IMR-90 (cell line): ENCODE measurements around the gene INPP5E. TPM values are rescaled to one million over a fixed set of nuclear protein-coding genes. Genes with fewer than 3 reads are reported as not detected.

Experiments
- ATAC-seq: fragments of 200-7000 bp; cut with Tn5 transposase; 2 replicates; pipeline ENCODE4 v1.9.1; 2020; ENCODE audit warnings: low read depth, mild to moderate bottlenecking, moderate library complexity
- BruUV-seq: library from RNA; stranded (reverse); fragments of 400-500 nt; replicated peaks from 2 replicates; lab custom pipeline; 2021; lab: Mats Ljungman, UMichigan
- CTCF ChIA-PET: fragments of 300-600 bp; formaldehyde crosslinking; extraction: SDS; loops from one replicate; lab custom pipeline; 2021; ENCODE audit warnings: antibody characterized with exemption; lab: Yijun Ruan, JAX
- POLR2A ChIA-PET: fragments of 300-600 bp; sonication (Branson Sonifier 250); formaldehyde crosslinking; loops from one replicate; lab custom pipeline; 2022; ENCODE audit warnings: antibody characterized with exemption; ENCODE audit not compliant: unreplicated experiment; lab: Charles Lee
- DNase-seq: peaks from one replicate; pipeline ENCODE4 v3.0.0; 2013
- H2AFZ ChIP-seq: replicated peaks from 2 replicates; pipeline ENCODE3; 2013; ENCODE audit warnings: low read length, mild to moderate bottlenecking; ENCODE audit not compliant: poor library complexity
- H2AK5ac ChIP-seq: 2 replicates; pipeline ENCODE4 v1.6.1; 2013; ENCODE audit warnings: low read depth, low read length, inconsistent platforms
- H2AK9ac ChIP-seq: replicated peaks from 2 replicates; pipeline ENCODE3; 2013; ENCODE audit warnings: mild to moderate bottlenecking, low read depth, low read length, moderate library complexity; ENCODE audit not compliant: poor library complexity
- H2BK120ac ChIP-seq: 2 replicates; pipeline ENCODE4 v1.6.1; 2013; ENCODE audit warnings: low read depth, low read length, inconsistent platforms
- H2BK15ac ChIP-seq: 3 replicates; pipeline ENCODE4 v1.6.1; 2013; ENCODE audit warnings: low read depth, low read length, inconsistent platforms
- H2BK20ac ChIP-seq: 2 replicates; pipeline ENCODE4 v1.6.1; 2013; ENCODE audit warnings: low read depth, mild to moderate bottlenecking, inconsistent platforms, low read length, moderate library complexity
- H2BK5ac ChIP-seq: 2 replicates; pipeline ENCODE4 v1.6.1; 2013; ENCODE audit warnings: mild to moderate bottlenecking, low read depth, low read length, inconsistent platforms; ENCODE audit not compliant: poor library complexity, severe bottlenecking
- H3K14ac ChIP-seq: replicated peaks from 2 replicates; pipeline ENCODE4 v1.6.1; 2013; ENCODE audit warnings: low read depth, low read length, inconsistent platforms
- H3K18ac ChIP-seq: 2 replicates; pipeline ENCODE4 v1.6.1; 2013; ENCODE audit warnings: low read depth, low read length, control low read depth
- H3K23ac ChIP-seq: 2 replicates; pipeline ENCODE4 v1.6.1; 2013; ENCODE audit warnings: low read depth, low read length, inconsistent platforms
- H3K27ac ChIP-seq: 2 replicates; pipeline ENCODE4 v1.5.1; 2013; ENCODE audit warnings: mild to moderate bottlenecking, control low read depth, low read length; ENCODE audit not compliant: insufficient read depth
- H3K27me3 ChIP-seq: 2 replicates; pipeline ENCODE4 v1.6.1; 2013; ENCODE audit warnings: low read length; ENCODE audit not compliant: control insufficient read depth, insufficient read depth
- H3K36me3 ChIP-seq: 2 replicates; pipeline ENCODE4 v1.6.1; 2013; ENCODE audit warnings: low read length, mixed read lengths; ENCODE audit not compliant: control insufficient read depth, insufficient read depth
- H3K4ac ChIP-seq: 2 replicates; pipeline ENCODE4 v1.6.1; 2013; ENCODE audit warnings: low read depth, low read length, inconsistent platforms
- H3K4me1 ChIP-seq: 2 replicates; pipeline ENCODE4 v1.6.1; 2013; ENCODE audit warnings: low read length, mixed read lengths; ENCODE audit not compliant: control insufficient read depth, insufficient read depth
- H3K4me2 ChIP-seq: 2 replicates; pipeline ENCODE4 v1.6.1; 2013; ENCODE audit warnings: low read depth, mild to moderate bottlenecking, control low read depth, low read length, moderate library complexity
- H3K4me3 ChIP-seq: 2 replicates; pipeline ENCODE4 v1.5.1; 2013; ENCODE audit warnings: low read depth, mild to moderate bottlenecking, control low read depth, low read length, moderate library complexity; ENCODE audit not compliant: insufficient read depth
- H3K56ac ChIP-seq: 2 replicates; pipeline ENCODE4 v1.6.1; 2013; ENCODE audit warnings: low read length, inconsistent platforms; ENCODE audit not compliant: insufficient read depth; ENCODE audit errors: extremely low read depth
- H3K79me1 ChIP-seq, 2 experiments: 2 replicates each; pipeline ENCODE4 v1.6.1; 2013; ENCODE audit warnings: low read length in 2 of 2, inconsistent platforms in 1 of 2, low read depth in 1 of 2
- H3K9ac ChIP-seq: 2 replicates; pipeline ENCODE4 v1.6.1; 2013; ENCODE audit warnings: low read depth, low read length, control low read depth
- H3K9me1 ChIP-seq: 2 replicates; pipeline ENCODE4 v1.6.1; 2013; ENCODE audit warnings: low read length, inconsistent platforms; ENCODE audit not compliant: insufficient read depth
- H3K9me3 ChIP-seq: 2 replicates; pipeline ENCODE4 v1.6.1; 2013; ENCODE audit warnings: low read length; ENCODE audit not compliant: control insufficient read depth, insufficient read depth
- H4K20me1 ChIP-seq: 2 replicates; pipeline ENCODE4 v1.6.1; 2013; ENCODE audit warnings: low read length, inconsistent platforms; ENCODE audit not compliant: insufficient read depth
- H4K5ac ChIP-seq: 2 replicates; pipeline ENCODE4 v1.6.1; 2013; ENCODE audit warnings: mild to moderate bottlenecking, low read depth, low read length, control low read depth
- H4K8ac ChIP-seq, 2 experiments: 2 replicates each; pipeline ENCODE4 v1.6.1; 2013; ENCODE audit warnings: low read depth in 2 of 2, low read length in 2 of 2, control low read depth in 1 of 2, inconsistent platforms in 1 of 2
- H4K91ac ChIP-seq: 2 replicates; pipeline ENCODE4 v1.6.1; 2013; ENCODE audit warnings: low read depth, low read length, inconsistent platforms; ENCODE audit not compliant: insufficient read depth
- CEBPB ChIP-seq: IDR thresholded peaks from 2 replicates; pipeline ENCODE4 v1.6.1; 2012; ENCODE audit warnings: low read depth, low read length, improper control_type of control experiment
- MXI1 ChIP-seq: IDR thresholded peaks from 2 replicates; pipeline ENCODE4 v1.6.1; 2012; ENCODE audit warnings: low read depth, mild to moderate bottlenecking, low read length, moderate library complexity, borderline replicate concordance
- WGBS, 2 experiments: methylation state at CpG; one replicate each; pipeline versions ENCODE4 v1.1.5 to v1.1.7; 2013; ENCODE audit warnings: missing lambda C conversion rate in 2 of 2; ENCODE audit not compliant: insufficient read length in 1 of 2; ENCODE audit errors: extremely low coverage in 2 of 2; 5-methylcytosine and 5-hydroxymethylcytosine counted together
- dilution Hi-C: fragments of 300-500 bp; cut with HindIII; formaldehyde crosslinking; loops from one replicate; pipeline ENCODE4 v1.14.3; 2018; ENCODE audit warnings: low sequenced_read_pairs; ENCODE audit not compliant: unreplicated experiment
- in situ Hi-C: fragments of 300-500 bp; cut with MboI; formaldehyde crosslinking; loops from 3 replicates; pipeline ENCODE4 v1.14.3; 2019; ENCODE audit warnings: low sequenced_read_pairs, inconsistent platforms, mixed read lengths
- intact Hi-C: fragments of 100-400 bp; cut with micrococcal nuclease; formaldehyde crosslinking; loops from 2 replicates; pipeline ENCODE4 v1.10.0; 2022
- polyA plus RNA-seq, 3 experiments: library from polyadenylated mRNA; depleted of rRNA; stranded (reverse); fragments of >200 nt; gene quantifications; 2 replicates each; pipeline ENCODE4 v1.2.3, GENCODE V29; 2012; ENCODE audit warnings: low replicate concordance in 1 of 3
- total RNA-seq: library from RNA; depleted of rRNA; stranded (reverse); fragments of >200 nt; gene quantifications from 2 replicates; pipeline ENCODE4 v1.2.3, GENCODE V29; 2012

Gene INPP5E
- total and polyA plus RNA-seq, 2 of the 4 experiments (the other 2 are of a cell fraction), result 1.6 to 9.4 TPM

DNA sequence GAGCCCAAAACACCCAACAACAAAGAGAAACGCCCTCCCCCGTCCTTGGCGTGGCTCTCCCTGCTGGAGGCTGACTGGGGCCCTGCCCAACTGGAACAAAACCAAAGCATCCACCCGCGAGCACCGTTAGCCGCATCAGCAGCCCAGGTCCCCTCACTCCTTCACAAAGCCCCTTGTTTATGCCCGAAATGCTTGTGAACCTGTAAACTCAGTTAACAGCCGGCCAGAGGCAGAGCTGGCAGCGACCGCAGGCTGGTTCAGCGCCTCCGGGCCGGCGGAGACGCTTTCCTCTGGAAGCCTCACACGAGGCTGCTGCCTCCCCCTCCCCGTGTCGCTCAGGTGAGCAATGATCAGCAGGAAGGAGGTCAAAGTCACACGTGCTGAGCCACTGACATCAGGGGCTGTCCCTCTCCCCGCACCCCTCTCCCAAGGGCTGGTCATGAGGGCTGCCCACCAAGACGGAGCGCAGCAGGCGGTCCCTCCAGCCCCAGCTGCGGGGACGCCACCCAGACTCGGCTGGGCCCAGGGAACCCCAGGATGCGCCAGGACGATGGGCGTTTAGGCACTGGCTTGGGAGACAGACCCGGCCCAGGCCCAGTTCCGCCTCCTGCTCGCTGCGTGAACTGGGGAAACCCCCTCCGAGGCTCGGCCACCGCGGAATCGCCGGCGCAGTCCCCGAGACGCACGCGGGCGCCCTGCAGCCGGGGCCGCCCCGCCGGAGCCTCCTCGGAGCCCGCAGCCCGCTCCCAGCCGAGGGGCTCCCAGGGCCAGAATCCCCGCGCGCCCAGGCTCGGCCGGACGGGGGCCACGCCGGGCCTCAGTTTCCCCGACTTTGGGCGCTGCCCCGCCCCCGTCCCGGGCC lies 40.2 kb downstream of the INPP5E start:
- Histone ChIP-seq H3K27me3 (no peaks in the 10 kb centered on the region), H2BK20ac (no peak overlapping the region), H3K18ac (no peak overlapping the region), H4K91ac (peak overlapping the region; percentile 65; the same call in 1 of the 2 replicates), H3K27ac (peak overlapping the region; percentile 59; the same call in 1 of the 2 replicates), H3K23ac (peak overlapping the region; percentile 90; the same call in 1 of the 2 replicates), H3K9ac (peak overlapping the region; percentile 82), H2AK5ac (peak overlapping the region; percentile 66), H2AFZ (peak overlapping the region; percentile 98), H3K4me2 (peak overlapping the region; percentile 100), H3K4me1 (peaks cover 9% of the 10 kb centered on the region), H3K4ac (peak overlapping the region; percentile 38), H3K56ac (no peak overlapping the region), H2BK15ac (no peak overlapping the region), H3K9me3 (no peaks in the 10 kb centered on the region), H3K36me3 (peaks cover 47% of the 10 kb centered on the region), H3K9me1 (no peaks in the 10 kb centered on the region), H4K20me1 (peaks cover 16% of the 10 kb centered on the region), H3K4me3 (peak overlapping the region; percentile 76), H3K79me1 (peaks cover 20 to 30% of the 10 kb centered on the region in 2 experiments), H3K14ac (peak overlapping the region; percentile 34; the same call in 1 of the 2 replicates), H2AK9ac (peak overlapping the region; percentile 95), H2BK120ac (no peak overlapping the region), H4K5ac (no peak overlapping the region), H2BK5ac (no peak overlapping the region), H4K8ac (peak overlapping the region; percentile 67 to 92; a peak in 2 of 4 replicates)
- POLR2A ChIA-PET, result no interaction called here
- CTCF ChIA-PET, result no interaction called here
- dilution Hi-C loops (no loop called here), intact Hi-C loops (loop anchor here (1.0 to 5.0 kb wide), 2 partner anchors 72 to 87 kb away; partner anchors contain the start of gene GPSM1), in situ Hi-C loops (loop anchor here (5.0 kb wide), 1 partner anchor 77 kb away; no protein-coding TSS in a partner anchor)
- BruUV-seq, result no TSS peak
- WGBS, 2 experiments, result 0% methylated on average over 29 of the region's 67 CpGs; no CpG with 5 or more reads in 1 of the 2 experiments
- TF ChIP-seq MXI1, result peak; percentile 68; the same call in 1 of the 2 replicates
- TF ChIP-seq CEBPB, result no peak
- DNase-seq, result no peak
- ATAC-seq, result peak; percentile 43
